Measurements from ENCODE around the gene RPTN.

Gene RPTN

GRCh38 chr1:152159144-152159543, at the start of gene RPTN:
Gene RPTN, minus strand, starts transcription at chr1:152159228. Its CDS starts 1,339 bp downstream, at chr1:152157889.
- H3K27me3 ChIP-seq (replicated peaks; ENCODE audit: control insufficient read depth, insufficient read depth, low read length): no peaks in the 10 kb centered on the region; the same call in 1 of the 2 replicates
- no peak within 1 kb of the TSS for H3K4me3 ChIP-seq (replicated peaks; ENCODE audit: low read depth, low read length)
- no peaks in the 10 kb centered on the region for H3K36me3 ChIP-seq (ENCODE audit: control insufficient read depth, insufficient read depth, low read length)
- TF ChIP-seq, protein P1, sequence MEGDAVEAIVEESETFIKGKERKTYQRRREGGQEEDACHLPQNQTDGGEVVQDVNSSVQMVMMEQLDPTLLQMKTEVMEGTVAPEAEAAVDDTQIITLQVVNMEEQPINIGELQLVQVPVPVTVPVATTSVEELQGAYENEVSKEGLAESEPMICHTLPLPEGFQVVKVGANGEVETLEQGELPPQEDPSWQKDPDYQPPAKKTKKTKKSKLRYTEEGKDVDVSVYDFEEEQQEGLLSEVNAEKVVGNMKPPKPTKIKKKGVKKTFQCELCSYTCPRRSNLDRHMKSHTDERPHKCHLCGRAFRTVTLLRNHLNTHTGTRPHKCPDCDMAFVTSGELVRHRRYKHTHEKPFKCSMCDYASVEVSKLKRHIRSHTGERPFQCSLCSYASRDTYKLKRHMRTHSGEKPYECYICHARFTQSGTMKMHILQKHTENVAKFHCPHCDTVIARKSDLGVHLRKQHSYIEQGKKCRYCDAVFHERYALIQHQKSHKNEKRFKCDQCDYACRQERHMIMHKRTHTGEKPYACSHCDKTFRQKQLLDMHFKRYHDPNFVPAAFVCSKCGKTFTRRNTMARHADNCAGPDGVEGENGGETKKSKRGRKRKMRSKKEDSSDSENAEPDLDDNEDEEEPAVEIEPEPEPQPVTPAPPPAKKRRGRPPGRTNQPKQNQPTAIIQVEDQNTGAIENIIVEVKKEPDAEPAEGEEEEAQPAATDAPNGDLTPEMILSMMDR (IDR thresholded peaks at IDR 0.05; ENCODE audit: insufficient read depth, low read length, poor library complexity, severe bottlenecking): no peak
- DNase-seq (ENCODE audit: extremely low read depth, insufficient read length): no peak

GRCh38 chr1:152198982-152199381, 40.0 kb upstream of the RPTN start:
- TF ChIP-seq, protein P1 (IDR thresholded peaks at IDR 0.05; ENCODE audit: insufficient read depth, low read length, poor library complexity, severe bottlenecking): no peak
- H3K36me3 ChIP-seq (ENCODE audit: control insufficient read depth, insufficient read depth, low read length): no peaks in the 10 kb centered on the region
- H3K4me3 ChIP-seq (replicated peaks; ENCODE audit: low read depth, low read length): no peak overlapping the region
- no peaks in the 10 kb centered on the region for H3K27me3 ChIP-seq (replicated peaks; ENCODE audit: control insufficient read depth, insufficient read depth, low read length)
- DNase-seq (ENCODE audit: extremely low read depth, insufficient read length): no peak

- DNase-seq (ENCODE audit: extremely low read depth, insufficient read length): no peak
- TF ChIP-seq, protein P1 (IDR thresholded peaks at IDR 0.05; ENCODE audit: insufficient read depth, low read length, poor library complexity, severe bottlenecking): no peak
- Histone ChIP-seq H3K27me3 (replicated peaks; ENCODE audit: control insufficient read depth, insufficient read depth, low read length) (no peaks in the 10 kb centered on the region), H3K36me3 (ENCODE audit: control insufficient read depth, insufficient read depth, low read length) (no peaks in the 10 kb centered on the region), H3K4me3 (replicated peaks; ENCODE audit: low read depth, low read length) (no peak overlapping the region)
These were observed 38.4 kb upstream of the RPTN start for GRCh38 chr1:152197361-152197941.

DNA sequence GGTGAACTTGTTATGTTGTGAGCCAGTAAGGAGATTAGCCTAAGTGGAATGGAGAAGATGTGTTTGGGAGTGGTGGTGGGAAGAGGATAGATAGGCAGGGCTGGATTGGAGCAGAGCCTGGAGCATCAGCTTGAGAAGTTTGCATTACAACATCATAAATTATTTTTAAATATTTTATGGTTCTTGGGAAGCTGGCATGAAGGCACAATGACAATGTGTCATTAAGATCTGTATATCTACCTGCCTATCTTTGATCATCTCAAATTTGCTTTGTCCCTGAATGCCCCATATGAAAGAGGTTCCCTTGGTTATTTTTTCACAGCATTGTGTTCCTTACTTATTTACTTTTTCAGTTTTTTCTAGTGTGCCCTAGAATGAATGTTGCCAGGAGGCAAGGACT, 32.7 kb upstream of the RPTN start:
- no peaks in the 10 kb centered on the region for H3K27me3 ChIP-seq (replicated peaks; ENCODE audit: control insufficient read depth, insufficient read depth, low read length)
- TF ChIP-seq, protein P1 (IDR thresholded peaks at IDR 0.05; ENCODE audit: insufficient read depth, low read length, poor library complexity, severe bottlenecking): no peak
- DNase-seq (ENCODE audit: extremely low read depth, insufficient read length): no peak
- no peak overlapping the region for H3K4me3 ChIP-seq (replicated peaks; ENCODE audit: low read depth, low read length)
- H3K36me3 ChIP-seq (ENCODE audit: control insufficient read depth, insufficient read depth, low read length): no peaks in the 10 kb centered on the region

- no peaks in the 10 kb centered on the region for H3K36me3 ChIP-seq (ENCODE audit: control insufficient read depth, insufficient read depth, low read length)
- DNase-seq (ENCODE audit: extremely low read depth, insufficient read length): no peak
- no peak overlapping the region for H3K4me3 ChIP-seq (replicated peaks; ENCODE audit: low read depth, low read length)
- H3K27me3 ChIP-seq (replicated peaks; ENCODE audit: control insufficient read depth, insufficient read depth, low read length): no peaks in the 10 kb centered on the region
- TF ChIP-seq, protein P1 (IDR thresholded peaks at IDR 0.05; ENCODE audit: insufficient read depth, low read length, poor library complexity, severe bottlenecking): no peak
These were observed 32.2 kb upstream of the RPTN start for GRCh38 chr1:152191260-152191659.

DNA sequence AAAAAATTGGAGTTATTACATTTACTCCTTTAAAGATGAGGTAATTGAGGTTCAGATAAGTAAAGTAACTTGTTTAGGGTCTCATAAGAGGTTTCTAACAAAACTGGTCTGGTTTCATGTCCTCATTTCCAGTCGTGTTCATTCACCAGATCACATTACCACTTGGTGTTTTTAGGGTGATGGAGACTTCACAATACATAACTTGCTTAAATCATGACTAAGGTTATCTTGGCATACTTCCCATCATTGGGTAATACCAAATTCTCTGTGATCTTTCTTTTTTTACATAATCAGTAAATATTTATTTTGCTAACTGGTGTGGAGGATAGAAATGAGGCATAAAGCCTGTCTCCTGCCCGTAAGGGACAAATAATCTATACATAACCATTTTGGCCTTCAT, 31.6 kb upstream of the RPTN start:
- no peak overlapping the region for H3K4me3 ChIP-seq (replicated peaks; ENCODE audit: low read depth, low read length)
- no peaks in the 10 kb centered on the region for H3K36me3 ChIP-seq (ENCODE audit: control insufficient read depth, insufficient read depth, low read length)
- no peaks in the 10 kb centered on the region for H3K27me3 ChIP-seq (replicated peaks; ENCODE audit: control insufficient read depth, insufficient read depth, low read length)
- TF ChIP-seq, protein P1 (IDR thresholded peaks at IDR 0.05; ENCODE audit: insufficient read depth, low read length, poor library complexity, severe bottlenecking): no peak
- no peak for DNase-seq (ENCODE audit: extremely low read depth, insufficient read length)

Measured in GM06990 (cell line).